AG04450 (cell line): ENCODE results near the gene SPSB3. TPM values are rescaled to one million over a fixed set of nuclear protein-coding genes. Genes with fewer than 3 reads are reported as not detected.

Experiments
- CTCF ChIA-PET: fragments of 300-600, 350-600 bp; formaldehyde crosslinking; extraction: SDS; loops from one replicate; lab custom pipeline; 2022; ENCODE audit warnings: antibody characterized with exemption, inconsistent platforms; lab: Charles Lee
- POLR2A ChIA-PET: fragments of 350-600 bp; formaldehyde crosslinking; extraction: SDS; loops from one replicate; lab custom pipeline; 2021; ENCODE audit warnings: antibody characterized with exemption, inconsistent platforms; lab: Yijun Ruan, JAX
- DNase-seq: peaks from one replicate; pipeline ENCODE4 v3.0.0-alpha.2; 2011; ENCODE audit warnings: low read depth, low spot score
- H3K27ac ChIP-seq: one replicate; pipeline ENCODE4 v1.5.1; 2012; ENCODE audit warnings: low read depth, low read length, control low read depth
- H3K27me3 ChIP-seq: one replicate; pipeline ENCODE4 v1.6.0; 2012; ENCODE audit warnings: low read length; ENCODE audit not compliant: control insufficient read depth, insufficient read depth
- H3K4me3 ChIP-seq: 2 replicates; pipeline ENCODE4 v1.5.1; 2011; ENCODE audit warnings: mild to moderate bottlenecking, low read depth, low read length, control low read depth
- H3K9me3 ChIP-seq: 2 replicates; pipeline ENCODE4 v1.5.1; 2012; ENCODE audit warnings: low read length; ENCODE audit not compliant: control insufficient read depth, insufficient read depth
- polyA plus RNA-seq: library from polyadenylated mRNA; depleted of rRNA; stranded (reverse); fragments of >200 nt; gene quantifications from 2 replicates; pipeline ENCODE4 v1.2.3, GENCODE V29; 2011
- TF ChIP-seq, protein P1 (sequence below): IDR thresholded peaks from 2 replicates; pipeline ENCODE4 v1.5.1; 2011; ENCODE audit warnings: low read depth, low read length, control low read depth, inconsistent platforms

Gene SPSB3
- polyA plus RNA-seq, 1 experiment = 11.0 TPM

DNA sequence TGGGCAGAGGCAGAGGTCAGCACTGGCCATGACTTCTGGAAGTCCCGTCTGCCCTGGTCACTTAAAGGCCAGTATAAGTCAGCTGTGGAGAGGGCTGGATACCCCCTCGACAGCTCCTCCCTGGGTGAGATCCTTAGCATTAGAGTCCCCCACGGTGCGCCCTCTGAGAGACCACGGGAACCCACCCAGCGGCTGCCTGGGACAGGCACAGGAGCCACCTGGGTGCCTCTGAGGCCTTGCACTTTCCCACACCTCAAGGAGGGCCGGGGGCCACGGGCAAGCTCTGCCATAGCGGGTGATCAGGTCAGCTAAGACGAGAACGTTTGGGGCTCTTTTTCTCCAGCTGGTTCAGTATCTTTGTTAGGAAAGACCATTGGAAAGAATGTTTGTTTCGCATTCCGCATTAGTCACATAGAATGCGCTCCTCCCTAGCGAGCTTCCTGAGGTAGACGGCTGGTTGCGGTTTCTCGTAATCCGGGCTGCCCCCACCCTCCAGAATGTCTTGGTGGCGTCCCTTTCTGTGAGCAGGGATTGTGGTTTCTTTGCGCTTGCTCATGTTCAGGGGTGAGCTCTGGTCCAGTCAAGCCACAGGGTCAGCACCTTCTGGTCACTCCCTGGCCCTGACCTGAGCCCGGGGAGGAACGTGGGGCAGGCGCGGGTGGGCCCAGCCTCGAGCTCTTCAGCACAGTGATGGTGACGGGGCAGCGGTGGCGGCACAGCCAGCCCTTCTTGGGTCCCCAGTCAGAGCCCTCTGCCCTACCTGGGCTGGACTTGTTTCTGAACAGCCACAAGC lies 36.3 kb downstream of the SPSB3 start:
- H3K27me3 ChIP-seq = no peaks in the 10 kb centered on the region
- peak; percentile 33 for DNase-seq
- TF ChIP-seq, protein P1, sequence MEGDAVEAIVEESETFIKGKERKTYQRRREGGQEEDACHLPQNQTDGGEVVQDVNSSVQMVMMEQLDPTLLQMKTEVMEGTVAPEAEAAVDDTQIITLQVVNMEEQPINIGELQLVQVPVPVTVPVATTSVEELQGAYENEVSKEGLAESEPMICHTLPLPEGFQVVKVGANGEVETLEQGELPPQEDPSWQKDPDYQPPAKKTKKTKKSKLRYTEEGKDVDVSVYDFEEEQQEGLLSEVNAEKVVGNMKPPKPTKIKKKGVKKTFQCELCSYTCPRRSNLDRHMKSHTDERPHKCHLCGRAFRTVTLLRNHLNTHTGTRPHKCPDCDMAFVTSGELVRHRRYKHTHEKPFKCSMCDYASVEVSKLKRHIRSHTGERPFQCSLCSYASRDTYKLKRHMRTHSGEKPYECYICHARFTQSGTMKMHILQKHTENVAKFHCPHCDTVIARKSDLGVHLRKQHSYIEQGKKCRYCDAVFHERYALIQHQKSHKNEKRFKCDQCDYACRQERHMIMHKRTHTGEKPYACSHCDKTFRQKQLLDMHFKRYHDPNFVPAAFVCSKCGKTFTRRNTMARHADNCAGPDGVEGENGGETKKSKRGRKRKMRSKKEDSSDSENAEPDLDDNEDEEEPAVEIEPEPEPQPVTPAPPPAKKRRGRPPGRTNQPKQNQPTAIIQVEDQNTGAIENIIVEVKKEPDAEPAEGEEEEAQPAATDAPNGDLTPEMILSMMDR = no peak
- no peaks in the 10 kb centered on the region; the same call in 1 of the 2 replicates for H3K9me3 ChIP-seq
- H3K4me3 ChIP-seq = no peak overlapping the region
- ChIA-PET CTCF (interaction anchor here (1.0 kb wide), 1 partner anchor 41 kb away, joined by 3 read pairs; the partner anchor contains the start of gene MAPK8IP3), POLR2A (interaction anchor here (1.1 to 1.2 kb wide), 2 partner anchors 27 to 40 kb away, joined by 4 to 5 read pairs; partner anchors contain the start of genes EME2, MAPK8IP3 and MRPS34)
- H3K27ac ChIP-seq = peak overlapping the region; percentile 94

DNA sequence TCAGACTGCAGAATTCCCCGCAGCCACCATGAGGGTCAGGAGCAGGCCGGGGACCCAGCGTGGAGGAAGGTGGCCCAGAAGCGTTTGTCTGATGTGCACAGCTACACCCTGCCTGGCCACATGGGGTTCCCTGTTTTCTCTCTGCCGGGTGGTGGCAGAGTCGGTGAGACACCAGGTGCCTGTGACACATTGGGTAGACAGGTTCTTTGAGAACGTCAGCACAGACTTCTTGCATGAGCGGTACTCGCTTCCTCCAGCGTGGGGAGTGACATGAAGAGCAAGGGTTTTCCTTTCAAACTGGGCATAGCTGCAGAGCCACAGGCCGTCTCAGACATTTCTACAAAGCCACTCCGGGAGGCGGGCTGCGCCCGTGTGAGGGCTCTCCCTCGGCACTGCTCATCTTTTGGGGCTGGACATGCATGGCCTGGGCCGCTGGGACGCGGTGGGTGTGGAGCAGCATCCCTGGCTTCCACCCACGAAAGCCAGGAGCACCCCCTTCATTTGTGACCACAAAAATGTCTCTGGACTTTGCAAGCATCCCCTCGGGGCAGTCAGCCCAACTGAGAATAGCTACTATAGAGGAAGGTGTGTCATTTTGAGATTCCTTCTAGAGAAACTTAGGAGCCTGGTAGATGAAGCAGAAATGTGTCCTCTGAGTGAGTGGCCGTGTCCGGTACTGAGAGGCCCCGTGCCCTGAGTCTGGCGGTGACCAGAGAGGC lies 37.0 kb downstream of the SPSB3 start:
- Histone ChIP-seq H3K4me3 (no peak overlapping the region), H3K27me3 (no peaks in the 10 kb centered on the region), H3K9me3 (peaks cover 2% of the 10 kb centered on the region; the same call in 1 of the 2 replicates), H3K27ac (peak overlapping the region; percentile 94)
- ChIA-PET POLR2A (interaction anchor here (0.6 to 1.2 kb wide), 3 partner anchors 28 to 273 kb away, joined by 4 to 5 read pairs (median 4); partner anchors contain the start of genes EME2, MAPK8IP3 and MRPS34), CTCF (interaction anchor here (1.0 kb wide), 1 partner anchor 40 kb away, joined by 3 read pairs; the partner anchor contains the start of gene MAPK8IP3)
- TF ChIP-seq, protein P1 = no peak
- peak; percentile 26 for DNase-seq

DNA sequence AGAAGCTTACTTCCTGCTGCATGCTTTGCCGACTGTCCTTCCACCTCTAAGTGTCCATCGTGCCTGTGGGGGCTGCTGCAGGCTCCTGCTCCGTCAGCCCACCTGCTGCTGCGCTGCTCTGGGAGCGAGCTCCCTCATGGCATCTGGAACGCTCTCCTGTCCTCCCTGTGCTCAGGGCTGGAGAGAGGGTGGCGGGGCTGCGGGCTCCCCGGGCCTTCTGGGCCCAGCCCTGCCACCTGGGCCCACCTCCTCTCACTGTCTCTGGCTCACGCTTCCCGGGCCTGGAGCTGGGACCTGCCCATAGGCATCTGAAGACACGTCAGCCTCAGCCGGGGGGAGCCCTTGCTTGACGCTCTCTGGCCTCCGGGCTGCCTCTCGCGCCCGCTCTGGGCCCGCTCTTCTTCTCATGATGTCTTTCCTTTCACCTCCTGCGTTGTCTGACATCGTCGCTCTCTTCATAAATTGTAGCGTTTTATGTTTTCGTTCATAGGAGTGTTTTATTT lies 38.0 kb downstream of the SPSB3 start:
- Histone ChIP-seq H3K9me3 (peaks cover 7% of the 10 kb centered on the region; the same call in 1 of the 2 replicates), H3K27ac (no peak overlapping the region), H3K4me3 (no peak overlapping the region), H3K27me3 (no peaks in the 10 kb centered on the region)
- CTCF ChIA-PET = interaction anchor here (0.9 kb wide), 1 partner anchor 39 kb away, joined by 3 read pairs; no protein-coding TSS in a partner anchor
- POLR2A ChIA-PET = interaction anchor here (0.6 kb wide), 1 partner anchor 272 kb away, joined by 4 read pairs; no protein-coding TSS in a partner anchor
- TF ChIP-seq, protein P1 = no peak
- no peak for DNase-seq

DNA sequence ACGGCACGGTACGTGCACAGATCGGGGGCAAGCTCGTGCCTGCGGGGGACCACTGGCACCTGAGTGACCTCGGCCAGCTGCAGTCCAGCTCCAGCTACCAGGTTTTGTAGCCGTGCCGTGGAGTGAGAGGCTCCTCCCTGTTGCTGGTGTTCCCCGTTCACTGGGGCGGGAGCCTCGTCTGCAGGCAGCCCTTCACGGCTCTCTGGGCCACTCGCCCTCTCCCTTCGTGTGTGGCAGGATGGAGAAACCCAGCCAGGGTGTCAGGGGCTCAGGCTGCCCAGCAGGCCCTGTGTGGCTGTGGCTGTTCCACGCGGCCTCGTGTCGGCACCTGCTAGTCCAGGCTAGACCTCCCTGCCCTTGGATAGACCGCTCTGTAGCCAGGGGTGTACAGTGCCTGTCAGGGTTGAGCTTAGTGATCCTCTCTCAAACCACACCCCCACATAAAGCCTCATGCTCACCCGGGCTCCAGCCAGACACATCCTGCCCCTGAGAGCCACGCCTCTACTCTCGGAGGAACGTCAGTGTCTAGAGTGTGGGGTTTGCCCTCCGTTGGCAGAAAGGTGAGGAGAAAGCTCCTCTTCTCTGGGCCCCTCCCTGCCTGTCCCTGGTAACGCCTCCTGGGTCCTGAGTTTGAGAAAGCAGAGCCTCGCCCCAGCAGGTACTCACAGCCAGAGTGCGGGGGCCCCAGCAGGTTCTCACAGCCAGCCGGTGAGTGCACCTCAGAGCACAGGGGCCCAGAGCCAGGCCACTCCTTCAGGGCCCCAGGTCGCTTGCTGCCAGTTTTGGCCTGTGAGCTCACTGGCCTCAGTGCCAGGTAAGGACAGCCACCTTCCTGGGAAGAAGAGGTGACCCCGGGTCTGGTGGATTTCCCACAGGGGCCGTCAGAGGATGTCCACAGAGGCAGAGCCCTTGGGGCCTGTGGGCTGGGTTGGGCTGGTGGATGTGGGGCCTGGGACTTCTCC lies 38.7 kb downstream of the SPSB3 start:
- CTCF ChIA-PET = interaction anchor here (0.9 kb wide), 1 partner anchor 38 kb away, joined by 3 read pairs; no protein-coding TSS in a partner anchor
- DNase-seq = no peak
- Histone ChIP-seq H3K9me3 (peaks cover 14% of the 10 kb centered on the region; the same call in 1 of the 2 replicates), H3K27me3 (no peaks in the 10 kb centered on the region), H3K4me3 (no peak overlapping the region), H3K27ac (no peak overlapping the region)
- POLR2A ChIA-PET = no interaction called here
- TF ChIP-seq, protein P1 = no peak
